Suprapubic skin (tissue), 4 donors: ENCODE measurements around the gene PCDHA8.

Experiments used
- POLR2A ChIP-seq, 2 donors: fragments of 450-650 bp; IDR thresholded peaks; one replicate each; pipeline ENCODE4 v1.6.1; 2017; ENCODE audit warnings: antibody characterized with exemption in 2 of 2, mild to moderate bottlenecking in 2 of 2, moderate library complexity in 2 of 2
- POLR2AphosphoS5 ChIP-seq, 3 donors: sonication (generic); formaldehyde crosslinking; IDR thresholded peaks; one replicate each; pipeline ENCODE4 v1.6.1; 2017; ENCODE audit warnings: antibody characterized with exemption in 3 of 3
- TF ChIP-seq, protein P1 (sequence below), 2 donors: fragments of 200-600 bp in 1 of 2; fragments of 450-650 bp in 1 of 2; sonication (generic) in 1 of 2; IDR thresholded peaks; one replicate each; pipeline ENCODE4 v1.5.1; 2016 to 2019; ENCODE audit warnings: antibody characterized with exemption in 2 of 2, mild to moderate bottlenecking in 1 of 2, moderate library complexity in 1 of 2

DNA sequence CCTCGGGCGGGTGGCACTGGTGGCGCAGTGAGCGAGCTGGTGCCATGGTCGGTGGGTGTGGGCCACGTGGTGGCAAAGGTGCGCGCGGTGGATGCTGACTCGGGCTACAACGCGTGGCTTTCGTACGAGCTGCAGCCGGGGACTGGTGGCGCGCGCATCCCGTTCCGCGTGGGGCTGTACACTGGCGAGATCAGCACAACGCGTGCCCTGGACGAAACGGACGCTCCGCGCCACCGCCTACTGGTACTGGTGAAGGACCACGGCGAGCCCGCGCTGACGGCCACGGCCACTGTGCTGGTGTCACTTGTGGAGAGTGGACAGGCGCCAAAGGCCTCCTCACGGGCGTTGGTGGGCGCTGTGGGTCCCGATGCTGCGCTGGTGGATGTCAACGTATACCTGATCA is 32.1 kb upstream of the PCDHA8 start:
- TF ChIP-seq, protein P1, sequence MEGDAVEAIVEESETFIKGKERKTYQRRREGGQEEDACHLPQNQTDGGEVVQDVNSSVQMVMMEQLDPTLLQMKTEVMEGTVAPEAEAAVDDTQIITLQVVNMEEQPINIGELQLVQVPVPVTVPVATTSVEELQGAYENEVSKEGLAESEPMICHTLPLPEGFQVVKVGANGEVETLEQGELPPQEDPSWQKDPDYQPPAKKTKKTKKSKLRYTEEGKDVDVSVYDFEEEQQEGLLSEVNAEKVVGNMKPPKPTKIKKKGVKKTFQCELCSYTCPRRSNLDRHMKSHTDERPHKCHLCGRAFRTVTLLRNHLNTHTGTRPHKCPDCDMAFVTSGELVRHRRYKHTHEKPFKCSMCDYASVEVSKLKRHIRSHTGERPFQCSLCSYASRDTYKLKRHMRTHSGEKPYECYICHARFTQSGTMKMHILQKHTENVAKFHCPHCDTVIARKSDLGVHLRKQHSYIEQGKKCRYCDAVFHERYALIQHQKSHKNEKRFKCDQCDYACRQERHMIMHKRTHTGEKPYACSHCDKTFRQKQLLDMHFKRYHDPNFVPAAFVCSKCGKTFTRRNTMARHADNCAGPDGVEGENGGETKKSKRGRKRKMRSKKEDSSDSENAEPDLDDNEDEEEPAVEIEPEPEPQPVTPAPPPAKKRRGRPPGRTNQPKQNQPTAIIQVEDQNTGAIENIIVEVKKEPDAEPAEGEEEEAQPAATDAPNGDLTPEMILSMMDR (IDR thresholded peaks at IDR 0.05) = no peak
- TF ChIP-seq POLR2AphosphoS5 (IDR thresholded peaks at IDR 0.05) (no peak), POLR2A (IDR thresholded peaks at IDR 0.05) (no peak)
